H1 (cell line): Measurements from ENCODE around the gene PDE6B. TPM values are rescaled to one million over a fixed set of nuclear protein-coding genes. Genes with fewer than 3 reads are reported as not detected.
A peak's percentile ranks its signal among the peaks of the same experiment; 100 is the strongest.

Source experiments
- CTCF ChIA-PET: fragments of 300-600 bp; sonication (Branson Sonifier 250); formaldehyde crosslinking; loops from one replicate; lab custom pipeline; 2021; ENCODE audit not compliant: partially characterized antibody; lab: Charles Lee
- POLR2A ChIA-PET: fragments of 300-600 bp; sonication (Branson Sonifier 250); formaldehyde crosslinking; loops from one replicate; lab custom pipeline; 2021; ENCODE audit warnings: inconsistent platforms; ENCODE audit not compliant: partially characterized antibody; lab: Charles Lee
- DNase-seq, 2 experiments: peaks; one replicate each; pipeline versions ENCODE4 v3.0.0 to v3.0.0-alpha.2; 2010 to 2022; ENCODE audit warnings: low spot score in 2 of 2, low read depth in 1 of 2, mixed read lengths in 1 of 2
- FAIRE-seq: peaks from 2 replicates; lab custom pipeline; 2011; peaks lifted over from hg19 to GRCh38; lab: Jason Lieb, UNC
- H2AFZ ChIP-seq: 2 replicates; pipeline ENCODE4 v1.8.1; 2012; ENCODE audit warnings: low read length, inconsistent platforms
- H2AK5ac ChIP-seq: 2 replicates; pipeline ENCODE4 v1.6.1; 2013; ENCODE audit warnings: low read depth, low read length
- H2BK120ac ChIP-seq: replicated peaks from 2 replicates; pipeline ENCODE3; 2013; ENCODE audit warnings: low read depth, low read length, inconsistent platforms
- H2BK12ac ChIP-seq: 2 replicates; pipeline ENCODE4 v1.6.1; 2013; ENCODE audit warnings: low read depth, low read length
- H2BK15ac ChIP-seq: 2 replicates; pipeline ENCODE4 v1.6.1; 2013; ENCODE audit warnings: low read length
- H2BK20ac ChIP-seq: 2 replicates; pipeline ENCODE4 v1.6.1; 2013; ENCODE audit warnings: low read length
- H2BK5ac ChIP-seq: 2 replicates; pipeline ENCODE4 v1.6.1; 2013; ENCODE audit warnings: low read depth, low read length
- H3K14ac ChIP-seq: 2 replicates; pipeline ENCODE4 v1.6.1; 2013; ENCODE audit warnings: inconsistent platforms; ENCODE audit not compliant: insufficient read length
- H3K18ac ChIP-seq: 2 replicates; pipeline ENCODE4 v1.6.1; 2013; ENCODE audit warnings: low read length; ENCODE audit errors: extremely low read depth
- H3K23ac ChIP-seq: 2 replicates; pipeline ENCODE4 v1.6.1; 2013; ENCODE audit warnings: inconsistent platforms; ENCODE audit not compliant: insufficient read length
- H3K23me2 ChIP-seq: 2 replicates; pipeline ENCODE4 v1.6.1; 2013; ENCODE audit warnings: low read depth, low read length
- H3K27ac ChIP-seq: 2 replicates; pipeline ENCODE4 v1.6.1; 2011; ENCODE audit warnings: low read depth, low read length, inconsistent platforms
- H3K27me3 ChIP-seq, 4 experiments: replicated peaks in 1 of 4; 1 replicate in 1 of 4; 2 replicates in 3 of 4; pipeline versions ENCODE4 v1.6.1 to v1.8.1; 2011 to 2013; ENCODE audit warnings: low read length in 3 of 4, mild to moderate bottlenecking in 3 of 4, inconsistent platforms in 2 of 4, mixed read lengths in 2 of 4, moderate library complexity in 1 of 4; ENCODE audit not compliant: control insufficient read depth in 3 of 4, insufficient read depth in 3 of 4; ENCODE audit errors: extremely low read depth in 1 of 4
- H3K36me3 ChIP-seq, 4 experiments: 2 replicates each; pipeline versions ENCODE4 v1.6.1 to v1.8.1; 2011 to 2013; ENCODE audit warnings: mild to moderate bottlenecking in 4 of 4, low read length in 3 of 4, moderate library complexity in 2 of 4, control low read depth in 1 of 4, inconsistent platforms in 1 of 4; ENCODE audit not compliant: insufficient read depth in 4 of 4, control insufficient read depth in 2 of 4
- H3K4ac ChIP-seq: replicated peaks from 2 replicates; pipeline ENCODE3; 2013; ENCODE audit warnings: low read length, low read depth, mixed read lengths, inconsistent platforms; ENCODE audit not compliant: insufficient read length
- H3K4me1 ChIP-seq, 4 experiments: replicated peaks in 1 of 4; 1 replicate in 1 of 4; 2 replicates in 3 of 4; pipeline versions ENCODE4 v1.6.1 to v1.8.1; 2011 to 2013; ENCODE audit warnings: low read length in 3 of 4, inconsistent platforms in 2 of 4, mixed read lengths in 1 of 4; ENCODE audit not compliant: insufficient read depth in 4 of 4, control insufficient read depth in 3 of 4
- H3K4me2 ChIP-seq, 2 experiments: 2 replicates each; pipeline versions ENCODE4 v1.6.1 to v1.8.1; 2011 to 2013; ENCODE audit warnings: low read depth in 2 of 2, low read length in 2 of 2, control low read depth in 1 of 2, inconsistent platforms in 1 of 2, mild to moderate bottlenecking in 1 of 2; ENCODE audit not compliant: insufficient read depth in 1 of 2
- H3K4me3 ChIP-seq, 4 experiments: fragments of 200-600, 300-600 bp in 1 of 4; sonication (generic), shearing (Covaris generic), sonication (Bioruptor Twin) in 1 of 4; 2 replicates each; pipeline versions ENCODE4 v1.5.1 to v1.8.1; 2011 to 2016; ENCODE audit warnings: low read length in 4 of 4, low read depth in 3 of 4, control low read depth in 2 of 4, inconsistent platforms in 2 of 4, mild to moderate bottlenecking in 2 of 4, mixed read lengths in 1 of 4, moderate library complexity in 1 of 4; ENCODE audit not compliant: insufficient read depth in 2 of 4; ENCODE audit errors: extremely low read depth in 1 of 4
- H3K56ac ChIP-seq: replicated peaks from 2 replicates; pipeline ENCODE3; 2013; ENCODE audit warnings: low read depth, mild to moderate bottlenecking, mixed read lengths, low read length, inconsistent platforms; ENCODE audit not compliant: insufficient read length
- H3K79me1 ChIP-seq: 2 replicates; pipeline ENCODE4 v1.6.1; 2013; ENCODE audit warnings: low read depth, low read length, control low read depth
- H3K79me2 ChIP-seq, 2 experiments: 2 replicates each; pipeline versions ENCODE4 v1.6.1 to v1.8.1; 2012 to 2013; ENCODE audit warnings: low read length in 2 of 2, mild to moderate bottlenecking in 2 of 2, inconsistent platforms in 1 of 2; ENCODE audit not compliant: insufficient read depth in 2 of 2, control insufficient read depth in 1 of 2
- H3K9ac ChIP-seq, 4 experiments: replicated peaks in 1 of 4; 1 replicate in 1 of 4; 2 replicates in 3 of 4; pipeline versions ENCODE4 v1.6.1 to v1.8.1; 2011 to 2013; ENCODE audit warnings: low read depth in 3 of 4, low read length in 3 of 4, control low read depth in 2 of 4, mild to moderate bottlenecking in 2 of 4, moderate library complexity in 2 of 4, inconsistent platforms in 1 of 4; ENCODE audit errors: extremely low read depth in 1 of 4
- H3K9me3 ChIP-seq, 2 experiments: 2 replicates each; pipeline versions ENCODE4 v1.6.1 to v1.8.1; 2012 to 2013; ENCODE audit warnings: mild to moderate bottlenecking in 2 of 2, moderate library complexity in 2 of 2, control low read depth in 1 of 2, inconsistent platforms in 1 of 2, low read depth in 1 of 2, low read length in 1 of 2, mixed read lengths in 1 of 2; ENCODE audit not compliant: insufficient read depth in 2 of 2
- H4K20me1 ChIP-seq, 2 experiments: replicated peaks in 1 of 2; 2 replicates each; pipeline versions ENCODE3 to v1.8.1; 2011 to 2013; ENCODE audit warnings: inconsistent platforms in 2 of 2, low read length in 2 of 2, mild to moderate bottlenecking in 1 of 2; ENCODE audit not compliant: insufficient read depth in 2 of 2, control insufficient read depth in 1 of 2
- H4K5ac ChIP-seq: 2 replicates; pipeline ENCODE4 v1.6.1; 2013; ENCODE audit warnings: low read length, low read depth, mixed read lengths, inconsistent platforms; ENCODE audit not compliant: insufficient read length
- H4K8ac ChIP-seq: 2 replicates; pipeline ENCODE4 v1.8.0; 2013; ENCODE audit warnings: mild to moderate bottlenecking, moderate library complexity, low read length, inconsistent platforms; ENCODE audit not compliant: insufficient read depth; ENCODE audit errors: extremely low read depth
- H4K91ac ChIP-seq: replicated peaks from 2 replicates; pipeline ENCODE3; 2013; ENCODE audit warnings: low read length, mixed read lengths, inconsistent platforms; ENCODE audit not compliant: insufficient read length
- BCL11A ChIP-seq, 2 experiments: IDR thresholded peaks; one replicate each; pipeline ENCODE4 v1.6.1; 2011; ENCODE audit warnings: low read depth in 2 of 2, low read length in 2 of 2, mild to moderate bottlenecking in 2 of 2
- CBX8 ChIP-seq: fragments of 300-800, 300-1000 bp; sonication (generic); IDR thresholded peaks from 2 replicates; pipeline ENCODE4 v1.7.1; 2016; ENCODE audit warnings: low read depth, low read length, borderline replicate concordance
- JUND ChIP-seq: IDR thresholded peaks from 2 replicates; pipeline ENCODE4 v1.6.1; 2011; ENCODE audit warnings: mild to moderate bottlenecking, improper control_type of control experiment, low read length
- KDM4A ChIP-seq: IDR thresholded peaks from one replicate; pipeline ENCODE4 v1.7.1; 2012; ENCODE audit warnings: low read depth, mild to moderate bottlenecking, moderate library complexity, low read length, inconsistent platforms; ENCODE audit not compliant: severe bottlenecking
- KDM5A ChIP-seq: fragments of 200-600 bp; IDR thresholded peaks from 2 replicates; pipeline ENCODE4 v1.7.1; 2012; ENCODE audit warnings: mild to moderate bottlenecking, low read length, inconsistent platforms, mixed read lengths
- MAX ChIP-seq: IDR thresholded peaks from 2 replicates; pipeline ENCODE4 v1.6.1; 2012; ENCODE audit warnings: inconsistent platforms
- NRF1 ChIP-seq: IDR thresholded peaks from 2 replicates; pipeline ENCODE4 v1.6.1; 2011; ENCODE audit warnings: mild to moderate bottlenecking, low read depth, low read length, improper control_type of control experiment
- TAF7 ChIP-seq: optimal IDR thresholded peaks from 2 replicates; pipeline ENCODE3; 2011; ENCODE audit warnings: low read depth, mild to moderate bottlenecking, inconsistent platforms, low read length, moderate library complexity, borderline replicate concordance
- WGBS, 2 experiments: shearing (Covaris generic) in 1 of 2; methylation state at CpG; one replicate each; pipeline versions ENCODE4 v1.1.6 to v1.1.7; 2013 to 2015; ENCODE audit warnings: low lambda C conversion rate in 2 of 2, mixed read lengths in 2 of 2, inconsistent platforms in 1 of 2, low coverage in 1 of 2, missing lambda C conversion rate in 1 of 2; ENCODE audit not compliant: insufficient replicate concordance in 2 of 2, insufficient coverage in 1 of 2, insufficient read length in 1 of 2; ENCODE audit errors: extremely low coverage in 1 of 2, missing lambda C conversion rate in 1 of 2; 5-methylcytosine and 5-hydroxymethylcytosine counted together
- polyA plus RNA-seq, 7 experiments: library from polyadenylated mRNA; depleted of rRNA in 3 of 7; stranded (reverse) in 5 of 7; unstranded in 2 of 7; fragments of >200 nt in 5 of 7; fragments of 200-250 nt in 2 of 7; gene quantifications; 1 replicate in 5 of 7; 2 replicates in 1 of 7; 4 replicates in 1 of 7; pipeline versions ENCODE4 v1.2.1 to v1.2.3, GENCODE V29; 2011 to 2013; ENCODE audit warnings: missing spikeins in 2 of 7, mixed read lengths in 2 of 7
- total RNA-seq: library from RNA; stranded (reverse); fragmentation: NEBNext Ultra II Directional; extraction: Animal tissue kit (Norgen Biotek cat#: 25700); gene quantifications from 2 replicates; pipeline ENCODE4 v1.2.1, GENCODE V29; 2021
- TF ChIP-seq, protein P1 (sequence below): IDR thresholded peaks from 2 replicates; pipeline ENCODE4 v1.6.1; 2012; ENCODE audit warnings: low read length, inconsistent platforms

PDE6B gene
- total and polyA plus RNA-seq, 2 of the 8 experiments (the other 6 are each of a cell fraction or from before 2014, with no cell fraction given): 4.1 to 8.4 TPM

GRCh38 chr4:709348-709747, 84.0 kb downstream of the PDE6B start:
- 0 out of 4 replicates have a peak overlapping the region, but pooled peaks of 1 of the 2 experiments have one; percentile 7 for H3K4me2 ChIP-seq

More at GRCh38 chr4:709348-709747, 84.0 kb downstream of the PDE6B start:
- Histone ChIP-seq H3K4me3 (no peak overlapping the region), H3K36me3 (peaks cover 0 to 6% (median 0%) of the 10 kb centered on the region in 4 experiments; a peak in 2 of 8 replicates), H2AFZ (no peak overlapping the region), H3K18ac (no peak overlapping the region), H2BK15ac (no peak overlapping the region), H4K91ac (no peak overlapping the region), H3K14ac (no peak overlapping the region), H3K23ac (no peak overlapping the region), H3K4me1 (peaks cover 0 to 8% (median 5%) of the 10 kb centered on the region in 4 experiments; a peak in 5 of 7 replicates), H3K79me2 (peaks cover 16 to 74% of the 10 kb centered on the region in 2 experiments), H2AK5ac (no peak overlapping the region), H3K23me2 (peaks cover 12% of the 10 kb centered on the region; the same call in 1 of the 2 replicates), H3K56ac (no peak overlapping the region), H3K9me3 (no peaks in the 10 kb centered on the region), H4K5ac (no peak overlapping the region), H3K4ac (no peak overlapping the region), H4K20me1 (peaks cover 17 to 40% of the 10 kb centered on the region in 2 experiments), H4K8ac (no peak overlapping the region), H3K9ac (no peak overlapping the region), H3K79me1 (peaks cover 24% of the 10 kb centered on the region), H3K27me3 (peaks cover 0 to 4% (median under 1%) of the 10 kb centered on the region in 4 experiments; a peak in 3 of 7 replicates), H2BK20ac (no peak overlapping the region), H3K27ac (no peak overlapping the region), H2BK120ac (no peak overlapping the region), H2BK5ac (no peak overlapping the region), H2BK12ac (no peak overlapping the region)
- CTCF ChIA-PET: interaction anchor here (0.9 to 1.0 kb wide), 2 partner anchors 28 to 182 kb away, joined by 3 read pairs; no protein-coding TSS in a partner anchor
- no peak for TF ChIP-seq NRF1
- TF ChIP-seq MAX: no peak
- TF ChIP-seq, protein P1, sequence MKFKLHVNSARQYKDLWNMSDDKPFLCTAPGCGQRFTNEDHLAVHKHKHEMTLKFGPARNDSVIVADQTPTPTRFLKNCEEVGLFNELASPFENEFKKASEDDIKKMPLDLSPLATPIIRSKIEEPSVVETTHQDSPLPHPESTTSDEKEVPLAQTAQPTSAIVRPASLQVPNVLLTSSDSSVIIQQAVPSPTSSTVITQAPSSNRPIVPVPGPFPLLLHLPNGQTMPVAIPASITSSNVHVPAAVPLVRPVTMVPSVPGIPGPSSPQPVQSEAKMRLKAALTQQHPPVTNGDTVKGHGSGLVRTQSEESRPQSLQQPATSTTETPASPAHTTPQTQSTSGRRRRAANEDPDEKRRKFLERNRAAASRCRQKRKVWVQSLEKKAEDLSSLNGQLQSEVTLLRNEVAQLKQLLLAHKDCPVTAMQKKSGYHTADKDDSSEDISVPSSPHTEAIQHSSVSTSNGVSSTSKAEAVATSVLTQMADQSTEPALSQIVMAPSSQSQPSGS: no peak
- TF ChIP-seq JUND: no peak
- TF ChIP-seq KDM4A: no peak
- no peak for TF ChIP-seq BCL11A (IDR thresholded peaks at IDR 0.05; ENCODE audit: low read depth in 2 of 2, low read length in 2 of 2)
- TF ChIP-seq CBX8: no peak
- TF ChIP-seq TAF7: no peak
- no peak for TF ChIP-seq KDM5A
- POLR2A ChIA-PET: interaction anchor here (0.7 to 2.2 kb wide), 5 partner anchors 10 to 55 kb away, joined by 3 to 6 read pairs (median 3); no protein-coding TSS in a partner anchor
- no peak for FAIRE-seq
- WGBS, 2 experiments: 91% methylated on average over 6 of the region's 6 CpGs; no CpG with 5 or more reads in 1 of the 2 experiments
- DNase-seq: no peak
